Rectal smooth muscle tissue (tissue), 1 donor: ENCODE data around the gene PRR23A.

Experiments used
- H3K27ac ChIP-seq: one replicate; pipeline ENCODE4 v1.7.0; 2013; ENCODE audit warnings: low read depth, low read length, inconsistent platforms
- H3K27me3 ChIP-seq: one replicate; pipeline ENCODE4 v1.7.0; 2013; ENCODE audit warnings: low read length; ENCODE audit not compliant: control insufficient read depth, insufficient read depth
- H3K36me3 ChIP-seq: one replicate; pipeline ENCODE4 v1.7.0; 2013; ENCODE audit warnings: low read length; ENCODE audit not compliant: control insufficient read depth, insufficient read depth
- H3K4me1 ChIP-seq: one replicate; pipeline ENCODE4 v1.7.0; 2013; ENCODE audit warnings: low read length; ENCODE audit not compliant: control insufficient read depth, insufficient read depth
- H3K4me3 ChIP-seq: one replicate; pipeline ENCODE4 v1.7.0; 2013; ENCODE audit warnings: low read length
- H3K9ac ChIP-seq: one replicate; pipeline ENCODE4 v1.7.0; 2013; ENCODE audit warnings: low read length

Gene PRR23A

GRCh38 chr3:139016430-139017048 lies 10.5 kb upstream of the PRR23A start:
- no peak overlapping the region for H3K27ac ChIP-seq
- no peak overlapping the region for H3K4me3 ChIP-seq
- no peaks in the 10 kb centered on the region for H3K36me3 ChIP-seq
- H3K9ac ChIP-seq: no peak overlapping the region
- H3K27me3 ChIP-seq: no peaks in the 10 kb centered on the region
- H3K4me1 ChIP-seq: no peaks in the 10 kb centered on the region

GRCh38 chr3:139005356-139005993 lies 593 bp downstream of the PRR23A start:
- H3K27me3 ChIP-seq: no peaks in the 10 kb centered on the region
- no peak overlapping the region for H3K27ac ChIP-seq
- H3K4me3 ChIP-seq: no peak overlapping the region
- H3K4me1 ChIP-seq: no peaks in the 10 kb centered on the region
- H3K36me3 ChIP-seq: no peaks in the 10 kb centered on the region
- no peak overlapping the region for H3K9ac ChIP-seq

- no peak overlapping the region for H3K4me3 ChIP-seq
- no peaks in the 10 kb centered on the region for H3K36me3 ChIP-seq
These were observed 10.4 kb downstream of the PRR23A start for GRCh38 chr3:138995706-138996105.

GRCh38 chr3:138987181-138987580 lies 18.9 kb downstream of the PRR23A start:
- H3K4me1 ChIP-seq: no peaks in the 10 kb centered on the region
- no peak overlapping the region for H3K27ac ChIP-seq
- H3K27me3 ChIP-seq: no peaks in the 10 kb centered on the region
- H3K36me3 ChIP-seq: no peaks in the 10 kb centered on the region
- no peak overlapping the region for H3K4me3 ChIP-seq
- no peak overlapping the region for H3K9ac ChIP-seq

More at GRCh38 chr3:138995706-138996105, 10.4 kb downstream of the PRR23A start:
- no peak overlapping the region for H3K9ac ChIP-seq
- no peak overlapping the region for H3K27ac ChIP-seq
- no peaks in the 10 kb centered on the region for H3K27me3 ChIP-seq
- H3K4me1 ChIP-seq: no peaks in the 10 kb centered on the region

GRCh38 chr3:138985932-138986331 lies 20.1 kb downstream of the PRR23A start:
- Histone ChIP-seq H3K4me3 (no peak overlapping the region), H3K4me1 (no peaks in the 10 kb centered on the region), H3K27me3 (no peaks in the 10 kb centered on the region), H3K27ac (no peak overlapping the region), H3K36me3 (no peaks in the 10 kb centered on the region), H3K9ac (no peak overlapping the region)

DNA sequence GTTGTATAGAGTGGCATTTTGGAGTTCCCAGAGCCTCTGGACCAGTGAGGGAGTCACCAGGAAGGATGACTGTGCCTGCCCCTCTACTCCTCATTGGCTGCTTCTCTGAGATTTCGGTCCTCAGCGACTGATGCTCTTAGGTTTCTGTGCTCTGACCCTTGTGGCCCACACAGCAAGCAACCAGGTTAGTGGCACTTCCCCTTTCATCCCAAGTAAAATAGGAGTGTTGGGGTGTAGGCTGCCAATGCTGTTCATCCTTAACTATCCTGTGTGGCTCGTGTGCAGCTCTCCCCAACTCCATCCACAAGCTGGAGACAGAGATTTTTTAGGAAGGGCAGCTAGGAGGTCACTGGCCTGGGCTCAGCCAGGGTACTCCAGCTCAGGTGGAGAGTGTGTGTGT lies 21.3 kb downstream of the PRR23A start:
- Histone ChIP-seq H3K4me1 (no peaks in the 10 kb centered on the region), H3K4me3 (no peak overlapping the region), H3K27ac (no peak overlapping the region), H3K36me3 (no peaks in the 10 kb centered on the region), H3K9ac (no peak overlapping the region), H3K27me3 (no peaks in the 10 kb centered on the region)

DNA sequence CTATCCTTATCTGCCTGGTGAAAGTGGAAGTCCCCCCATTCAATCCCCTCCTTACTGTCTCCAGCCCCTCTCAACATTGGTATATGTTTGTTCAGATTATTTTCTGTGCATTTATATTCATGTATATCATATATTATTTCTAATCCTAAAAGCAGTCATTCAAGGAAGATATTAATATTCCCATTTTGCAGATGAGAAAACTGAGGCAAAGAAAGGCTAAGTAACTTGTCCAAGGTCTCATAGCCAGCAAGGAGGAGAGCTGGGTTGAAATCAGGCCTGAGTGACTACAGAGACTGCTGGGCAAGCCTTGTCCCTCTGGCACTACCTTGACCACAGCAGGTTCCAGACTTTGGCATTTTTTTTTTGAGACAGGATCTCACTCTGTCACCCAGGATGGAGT lies 30.0 kb downstream of the PRR23A start:
- Histone ChIP-seq H3K27ac (no peak overlapping the region), H3K4me1 (no peaks in the 10 kb centered on the region), H3K36me3 (no peaks in the 10 kb centered on the region), H3K27me3 (no peaks in the 10 kb centered on the region), H3K4me3 (no peak overlapping the region), H3K9ac (no peak overlapping the region)

DNA sequence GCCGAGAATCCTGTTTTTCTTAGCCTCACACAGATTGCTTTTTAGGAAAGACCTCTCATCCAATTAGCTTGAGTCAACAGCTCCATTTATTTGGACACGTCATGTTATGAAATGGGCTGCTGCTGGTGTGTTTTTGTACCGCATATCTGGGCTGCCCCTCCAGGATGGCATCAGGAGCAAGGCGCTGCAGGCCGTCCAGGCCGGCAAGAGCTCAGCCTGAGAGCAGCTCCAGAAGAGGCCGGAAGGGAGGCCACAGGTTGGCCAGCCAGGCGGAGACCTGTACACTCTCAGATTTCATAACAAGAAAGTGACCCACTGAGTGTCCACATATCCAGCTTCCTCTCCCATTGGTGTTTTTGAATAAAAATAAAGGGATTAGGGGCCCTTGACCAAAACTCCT lies 30.7 kb downstream of the PRR23A start:
- H3K9ac ChIP-seq: no peak overlapping the region
- H3K4me3 ChIP-seq: no peak overlapping the region
- no peaks in the 10 kb centered on the region for H3K4me1 ChIP-seq
- no peaks in the 10 kb centered on the region for H3K36me3 ChIP-seq
- H3K27ac ChIP-seq: no peak overlapping the region
- H3K27me3 ChIP-seq: no peaks in the 10 kb centered on the region

GRCh38 chr3:138974462-138974861 lies 31.6 kb downstream of the PRR23A start:
- H3K4me3 ChIP-seq: no peak overlapping the region
- H3K4me1 ChIP-seq: no peaks in the 10 kb centered on the region
- no peaks in the 10 kb centered on the region for H3K27me3 ChIP-seq
- no peak overlapping the region for H3K9ac ChIP-seq
- H3K27ac ChIP-seq: no peak overlapping the region
- H3K36me3 ChIP-seq: no peaks in the 10 kb centered on the region

DNA sequence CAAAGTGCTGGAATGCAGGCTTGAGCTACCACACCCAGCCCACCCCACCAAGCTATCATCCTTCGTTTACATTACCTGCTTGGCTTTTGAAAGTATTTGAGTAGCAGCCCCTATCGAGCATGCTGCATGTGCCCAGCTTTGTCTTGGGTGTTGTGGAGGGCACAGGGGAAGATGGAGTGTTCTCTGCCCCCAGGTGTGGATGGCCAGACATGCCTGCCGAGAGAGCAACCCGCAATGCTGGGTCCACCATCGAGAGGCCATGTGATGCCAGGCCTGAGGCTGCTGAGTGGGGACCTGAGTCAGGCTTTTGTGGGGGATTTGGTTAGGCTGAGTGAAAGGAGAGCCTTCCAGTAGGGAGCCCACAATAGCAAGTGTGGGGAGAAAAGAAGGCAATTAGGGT lies 33.1 kb downstream of the PRR23A start:
- Histone ChIP-seq H3K4me3 (no peak overlapping the region), H3K27me3 (no peaks in the 10 kb centered on the region), H3K4me1 (no peaks in the 10 kb centered on the region), H3K9ac (no peak overlapping the region), H3K36me3 (no peaks in the 10 kb centered on the region), H3K27ac (no peak overlapping the region)

GRCh38 chr3:138971766-138972320 lies 34.2 kb downstream of the PRR23A start:
- Histone ChIP-seq H3K27me3 (no peaks in the 10 kb centered on the region), H3K36me3 (no peaks in the 10 kb centered on the region)

GRCh38 chr3:138964923-138965322 lies 41.1 kb downstream of the PRR23A start:
- no peak overlapping the region for H3K4me3 ChIP-seq
- H3K36me3 ChIP-seq: no peaks in the 10 kb centered on the region
- peaks cover 12% of the 10 kb centered on the region for H3K27me3 ChIP-seq
- no peaks in the 10 kb centered on the region for H3K4me1 ChIP-seq
- H3K9ac ChIP-seq: no peak overlapping the region
- H3K27ac ChIP-seq: no peak overlapping the region

More at GRCh38 chr3:138971766-138972320, 34.2 kb downstream of the PRR23A start:
- Histone ChIP-seq H3K27ac (no peak overlapping the region), H3K9ac (no peak overlapping the region), H3K4me3 (no peak overlapping the region), H3K4me1 (no peaks in the 10 kb centered on the region)

DNA sequence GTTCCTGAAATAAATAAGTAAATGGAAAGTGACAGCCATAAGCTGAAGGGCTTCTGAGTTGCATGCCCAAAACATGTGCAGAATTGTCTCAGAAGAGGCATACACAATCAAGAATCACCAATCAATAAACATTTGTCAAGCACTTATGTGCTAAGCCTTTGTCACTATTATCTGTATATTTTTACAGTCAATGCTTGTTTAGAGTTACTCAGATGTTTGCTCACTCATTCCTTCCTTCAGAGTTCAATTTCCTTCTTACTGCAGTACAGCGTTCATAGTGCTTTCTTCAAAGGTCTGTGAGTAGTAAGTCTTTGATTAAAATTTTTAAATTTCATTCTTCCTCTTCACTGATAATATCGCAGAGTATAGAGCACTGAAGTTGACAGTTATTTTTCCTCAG lies 41.8 kb downstream of the PRR23A start:
- Histone ChIP-seq H3K36me3 (no peaks in the 10 kb centered on the region), H3K4me1 (no peaks in the 10 kb centered on the region), H3K9ac (no peak overlapping the region), H3K27me3 (peaks cover 12% of the 10 kb centered on the region), H3K4me3 (no peak overlapping the region), H3K27ac (no peak overlapping the region)
